Gastroesophageal sphincter (tissue), 4 donors: ENCODE data around the gene CENPC. TPM values are rescaled to one million over a fixed set of nuclear protein-coding genes. Genes with fewer than 3 reads are reported as not detected.
A peak's percentile ranks its signal among the peaks of the same experiment; 100 is the strongest.
"Not testable (repeated sequence)": the region's sequence is repeated elsewhere in the genome, so short reads cannot be mapped to it uniquely, and the experiment has no call there.

Source experiments
- ATAC-seq: fragments of 150-250 bp; one replicate; pipeline ENCODE4 v1.9.1; 2016; ENCODE audit warnings: mild to moderate bottlenecking, moderate library complexity
- H3K27ac ChIP-seq, 4 donors: fragments of 200-600 bp; sonication (generic) in 3 of 4; 1 replicate in 3 of 4; 2 replicates in 1 of 4; pipeline ENCODE4 v1.5.1; 2016 to 2019
- H3K27me3 ChIP-seq: fragments of 200-600 bp; sonication (generic); one replicate; pipeline ENCODE4 v1.5.1; 2019
- H3K36me3 ChIP-seq, 2 donors: fragments of 200-600 bp; sonication (generic); one replicate each; pipeline ENCODE4 v1.5.1; 2019; ENCODE audit warnings: control low read depth in 1 of 2
- H3K4me1 ChIP-seq, 3 donors: fragments of 200-600 bp; sonication (generic); 1 replicate in 2 of 3; 2 replicates in 1 of 3; pipeline ENCODE4 v1.5.1; 2016 to 2019; ENCODE audit warnings: control low read depth in 2 of 3
- H3K4me3 ChIP-seq, 2 donors: fragments of 200-600 bp; sonication (generic); one replicate each; pipeline ENCODE4 v1.5.1; 2019; ENCODE audit warnings: mild to moderate bottlenecking in 1 of 2, moderate library complexity in 1 of 2
- H3K9me3 ChIP-seq, 3 donors: fragments of 200-600 bp; sonication (generic); one replicate each; pipeline ENCODE4 v1.5.1; 2017 to 2019; ENCODE audit warnings: control low read depth in 2 of 3
- CTCF ChIP-seq, 4 experiments: fragments of 200-600 bp in 2 of 4; fragments of 450-650 bp in 2 of 4; sonication (generic) in 1 of 4; IDR thresholded peaks; one replicate each; pipeline ENCODE4 v1.5.1; 2017 to 2019; ENCODE audit warnings: antibody characterized with exemption in 4 of 4, mild to moderate bottlenecking in 2 of 4, moderate library complexity in 2 of 4
- EP300 ChIP-seq: sonication (generic); formaldehyde crosslinking; IDR thresholded peaks from one replicate; pipeline ENCODE4 v1.6.1; 2017; ENCODE audit warnings: antibody characterized with exemption, mild to moderate bottlenecking
- POLR2A ChIP-seq, 2 donors: fragments of 450-650 bp; IDR thresholded peaks; one replicate each; pipeline ENCODE4 v1.6.1; 2017; ENCODE audit warnings: antibody characterized with exemption in 2 of 2, mild to moderate bottlenecking in 2 of 2, moderate library complexity in 1 of 2
- POLR2AphosphoS5 ChIP-seq: sonication (generic); formaldehyde crosslinking; IDR thresholded peaks from one replicate; pipeline ENCODE4 v1.6.1; 2017; ENCODE audit warnings: antibody characterized with exemption
- whole genome bisulfite sequencing, 2 donors: methylation state at CpG; one replicate each; pipeline ENCODE4 v1.1.5; 2018; ENCODE audit warnings: low coverage in 1 of 2; 5-methylcytosine and 5-hydroxymethylcytosine counted together
- total RNA-seq, 4 donors: library from RNA; depleted of rRNA; stranded (reverse); fragments of >200 nt; gene quantifications; one replicate each; pipeline ENCODE4 v1.1.0, GENCODE V29; 2016

Gene CENPC
- total RNA-seq, 4 donors from 2014 or later: 12.4 to 48.4 (median 20.2) TPM

- no peak overlapping the region for H3K4me3 ChIP-seq
- ATAC-seq: no peak
- H3K27me3 ChIP-seq: no peaks in the 10 kb centered on the region
- H3K36me3 ChIP-seq: peaks cover 0 to 9% of the 10 kb centered on the region in 2 donors
- 34 to 51% methylated on average over 3 to 4 of the region's 4 CpGs for WGBS, 2 donors
- H3K4me1 ChIP-seq: peaks cover 0 to 36% (median 0%) of the 10 kb centered on the region in 3 donors
- peak overlapping the region in 1 of 4 donors; percentile 16 for H3K27ac ChIP-seq
- no peak for TF ChIP-seq POLR2A (IDR thresholded peaks at IDR 0.05)
- peak in 2 of 4 experiments; percentile 17 to 24 for TF ChIP-seq CTCF (IDR thresholded peaks at IDR 0.05)
- H3K9me3 ChIP-seq: no peaks in the 10 kb centered on the region
Observed at GRCh38 chr4:67546971-67547370, 1.7 kb upstream of the CENPC start.

GRCh38 chr4:67546004-67546356 is 677 bp upstream of the CENPC start:
- Histone ChIP-seq H3K9me3 (no peaks in the 10 kb centered on the region), H3K4me3 (peak overlapping the region; percentile 77 to 85), H3K27me3 (no peaks in the 10 kb centered on the region), H3K27ac (peak overlapping the region; percentile 63 to 95 (median 92)), H3K36me3 (peaks cover 2 to 13% of the 10 kb centered on the region in 2 donors), H3K4me1 (peaks cover 0 to 44% (median 0%) of the 10 kb centered on the region in 3 donors)
- no peak for ATAC-seq
- WGBS, 2 donors: 19 to 23% methylated on average over 4 of the region's 4 CpGs
- TF ChIP-seq POLR2A (IDR thresholded peaks at IDR 0.05): no peak
- no peak for TF ChIP-seq POLR2AphosphoS5

- WGBS, 2 donors: 58% methylated on average over 1 of the region's 1 CpG; no CpG with 5 or more reads in 1 of the 2 donors
- no peak overlapping the region for H3K27ac ChIP-seq
- peaks cover 2 to 52% of the 10 kb centered on the region in 2 donors for H3K36me3 ChIP-seq
- TF ChIP-seq POLR2A (IDR thresholded peaks at IDR 0.05): no peak
- H3K9me3 ChIP-seq: no peaks in the 10 kb centered on the region
- no peaks in the 10 kb centered on the region for H3K27me3 ChIP-seq
- no peak for ATAC-seq
- peaks cover 0 to 43% (median 0%) of the 10 kb centered on the region in 3 donors for H3K4me1 ChIP-seq
- no peak overlapping the region for H3K4me3 ChIP-seq
Observed at GRCh38 chr4:67542076-67542475, 3.2 kb downstream of the CENPC start.

- H3K4me1 ChIP-seq: peaks cover 0 to 32% (median 0%) of the 10 kb centered on the region in 3 donors
- TF ChIP-seq EP300: no peak
- TF ChIP-seq POLR2A (IDR thresholded peaks at IDR 0.05): no peak
- TF ChIP-seq POLR2AphosphoS5: no peak
- no peak for TF ChIP-seq CTCF (IDR thresholded peaks at IDR 0.05)
- ATAC-seq: no peak
- no peak overlapping the region for H3K4me3 ChIP-seq
- no peaks in the 10 kb centered on the region for H3K9me3 ChIP-seq
- no peaks in the 10 kb centered on the region for H3K27me3 ChIP-seq
- no peak overlapping the region for H3K27ac ChIP-seq
- 96 to 100% methylated on average over 1 of the region's 1 CpG for WGBS, 2 donors
- H3K36me3 ChIP-seq: peaks cover 2 to 69% of the 10 kb centered on the region in 2 donors
Observed at GRCh38 chr4:67539830-67540229, 5.5 kb downstream of the CENPC start.

- no peaks in the 10 kb centered on the region for H3K4me1 ChIP-seq
- no peak for ATAC-seq
- WGBS, 2 donors: 53 to 73% methylated on average over 2 of the region's 2 CpGs
- H3K27me3 ChIP-seq: no peaks in the 10 kb centered on the region
- H3K27ac ChIP-seq: no peak overlapping the region
- no peak overlapping the region for H3K4me3 ChIP-seq
- no peak for TF ChIP-seq EP300
- TF ChIP-seq CTCF (IDR thresholded peaks at IDR 0.05): no peak
- no peak for TF ChIP-seq POLR2A (IDR thresholded peaks at IDR 0.05)
- no peak for TF ChIP-seq POLR2AphosphoS5
- no peaks in the 10 kb centered on the region for H3K9me3 ChIP-seq
- H3K36me3 ChIP-seq: peaks cover 0 to 88% of the 10 kb centered on the region in 2 donors
Observed at GRCh38 chr4:67535280-67535840, 9.9 kb downstream of the CENPC start.

- ATAC-seq: no peak
- no peak overlapping the region for H3K4me3 ChIP-seq
- no peaks in the 10 kb centered on the region for H3K4me1 ChIP-seq
- H3K27ac ChIP-seq: no peak overlapping the region
- no peaks in the 10 kb centered on the region for H3K27me3 ChIP-seq
- H3K9me3 ChIP-seq: no peaks in the 10 kb centered on the region
- 100% methylated on average over 2 to 3 of the region's 3 CpGs for WGBS, 2 donors
- TF ChIP-seq POLR2AphosphoS5 (no peak), EP300 (no peak), CTCF (IDR thresholded peaks at IDR 0.05) (no peak), POLR2A (IDR thresholded peaks at IDR 0.05) (no peak)
- H3K36me3 ChIP-seq: peaks cover 0 to 86% of the 10 kb centered on the region in 2 donors
Observed at GRCh38 chr4:67533112-67533511, 12.2 kb downstream of the CENPC start.

GRCh38 chr4:67532397-67532796 is 12.9 kb downstream of the CENPC start:
- H3K27ac ChIP-seq, H3K4me3 ChIP-seq, ATAC-seq, H3K27me3 ChIP-seq, H3K9me3 ChIP-seq, H3K4me1 ChIP-seq: not testable (repeated sequence)
- H3K36me3 ChIP-seq: peaks cover 0 to 79% of the 10 kb centered on the region in 2 donors
- WGBS, 2 donors: 89 to 100% methylated on average over 3 of the region's 4 CpGs
